Keratinocyte (primary cell): Measurements from ENCODE around the gene OSR1. TPM values are rescaled to one million over a fixed set of nuclear protein-coding genes. Genes with fewer than 3 reads are reported as not detected.

ENCODE experiments used
- DNase-seq: peaks from one replicate; pipeline ENCODE4 v3.0.0-alpha.2; 2011; ENCODE audit warnings: low read depth, missing footprints, low spot score
- FAIRE-seq: peaks from 2 replicates; lab custom pipeline; 2011; peaks lifted over from hg19 to GRCh38; lab: Jason Lieb, UNC
- H2AFZ ChIP-seq: 2 replicates; pipeline ENCODE4 v1.6.0; 2012; ENCODE audit warnings: low read length, control low read depth, inconsistent platforms; ENCODE audit not compliant: control insufficient read depth
- H3K27ac ChIP-seq: 2 replicates; pipeline ENCODE4 v1.5.1; 2011; ENCODE audit warnings: low read length; ENCODE audit not compliant: control insufficient read depth, insufficient read depth
- H3K27me3 ChIP-seq: 3 replicates; pipeline ENCODE4 v1.6.0; 2011; ENCODE audit warnings: low read length; ENCODE audit not compliant: control insufficient read depth, insufficient read depth; ENCODE audit errors: extremely low read depth
- H3K36me3 ChIP-seq, 2 experiments: 2 replicates in 1 of 2; 3 replicates in 1 of 2; pipeline ENCODE4 v1.5.1; 2011; ENCODE audit warnings: low read length in 2 of 2, mild to moderate bottlenecking in 1 of 2; ENCODE audit not compliant: control insufficient read depth in 2 of 2, insufficient read depth in 2 of 2; ENCODE audit errors: extremely low read depth in 1 of 2
- H3K4me1 ChIP-seq: 3 replicates; pipeline ENCODE4 v1.5.1; 2011; ENCODE audit warnings: low read length; ENCODE audit not compliant: control insufficient read depth, insufficient read depth; ENCODE audit errors: extremely low read depth
- H3K4me2 ChIP-seq: 3 replicates; pipeline ENCODE4 v1.6.0; 2011; ENCODE audit warnings: low read depth, low read length; ENCODE audit not compliant: control insufficient read depth, insufficient read depth; ENCODE audit errors: extremely low read depth
- H3K4me3 ChIP-seq, 3 experiments: fragments of 200-600 bp in 1 of 3; sonication (generic) in 1 of 3; 2 replicates in 2 of 3; 3 replicates in 1 of 3; pipeline ENCODE4 v1.5.1; 2011 to 2016; ENCODE audit warnings: low read length in 3 of 3, mild to moderate bottlenecking in 3 of 3, control low read depth in 2 of 3, inconsistent platforms in 1 of 3, low read depth in 1 of 3, mixed read lengths in 1 of 3, mixed run types in 1 of 3, moderate library complexity in 1 of 3; ENCODE audit not compliant: control insufficient read depth in 2 of 3, insufficient read depth in 2 of 3; ENCODE audit errors: extremely low read depth in 1 of 3
- H3K79me2 ChIP-seq: 2 replicates; pipeline ENCODE4 v1.6.0; 2012; ENCODE audit warnings: low read length; ENCODE audit not compliant: control insufficient read depth, insufficient read depth
- H3K9ac ChIP-seq: 3 replicates; pipeline ENCODE4 v1.6.0; 2011; ENCODE audit warnings: low read length; ENCODE audit not compliant: control insufficient read depth, insufficient read depth; ENCODE audit errors: extremely low read depth
- H3K9me1 ChIP-seq: 3 replicates; pipeline ENCODE4 v1.6.0; 2011; ENCODE audit warnings: low read length; ENCODE audit not compliant: control insufficient read depth, insufficient read depth; ENCODE audit errors: extremely low read depth
- H3K9me3 ChIP-seq: 2 replicates; pipeline ENCODE4 v1.5.1; 2012; ENCODE audit warnings: low read depth, low read length; ENCODE audit not compliant: control insufficient read depth
- H4K20me1 ChIP-seq: 3 replicates; pipeline ENCODE4 v1.6.0; 2011; ENCODE audit warnings: low read length; ENCODE audit not compliant: control insufficient read depth, insufficient read depth; ENCODE audit errors: extremely low read depth
- EZH2 ChIP-seq: IDR thresholded peaks from one replicate; pipeline ENCODE4 v1.6.1; 2012; ENCODE audit warnings: inconsistent platforms, mild to moderate bottlenecking, low read length, moderate library complexity
- dilution Hi-C: fragments of 300-500 bp; cut with MboI; formaldehyde crosslinking; loops from one replicate; pipeline ENCODE4 v1.7.0; 2020; ENCODE audit warnings: low sequenced_read_pairs; ENCODE audit not compliant: extremely low pct_ligation_motif_present
- polyA plus RNA-seq, 5 experiments: library from polyadenylated mRNA; depleted of rRNA in 3 of 5; stranded (reverse) in 3 of 5; stranded (forward) in 1 of 5; unstranded in 1 of 5; fragments of >200 nt; gene quantifications; 1 replicate in 1 of 5; 2 replicates in 3 of 5; 3 replicates in 1 of 5; pipeline versions ENCODE4 v1.2.1 to v1.2.3, GENCODE V29; 2011 to 2012; ENCODE audit warnings: missing spikeins in 2 of 5, low read depth in 1 of 5, low replicate concordance in 1 of 5
- TF ChIP-seq, protein P1 (sequence below), 3 experiments: IDR thresholded peaks in 1 of 3; conservative IDR thresholded peaks in 1 of 3; optimal IDR thresholded peaks in 1 of 3; 2 replicates in 2 of 3; 3 replicates in 1 of 3; pipeline versions ENCODE3 to v1.5.1; 2011; ENCODE audit warnings: low read length in 3 of 3, mild to moderate bottlenecking in 3 of 3, moderate library complexity in 2 of 3, control low read depth in 1 of 3, inconsistent platforms in 1 of 3; ENCODE audit not compliant: insufficient read depth in 2 of 3; ENCODE audit errors: extremely low read depth in 1 of 3

Gene OSR1
- polyA plus RNA-seq, 1 donor (not counting 4 experiments of a cell fraction or from before 2014, with no cell fraction given): 0.09 TPM

DNA sequence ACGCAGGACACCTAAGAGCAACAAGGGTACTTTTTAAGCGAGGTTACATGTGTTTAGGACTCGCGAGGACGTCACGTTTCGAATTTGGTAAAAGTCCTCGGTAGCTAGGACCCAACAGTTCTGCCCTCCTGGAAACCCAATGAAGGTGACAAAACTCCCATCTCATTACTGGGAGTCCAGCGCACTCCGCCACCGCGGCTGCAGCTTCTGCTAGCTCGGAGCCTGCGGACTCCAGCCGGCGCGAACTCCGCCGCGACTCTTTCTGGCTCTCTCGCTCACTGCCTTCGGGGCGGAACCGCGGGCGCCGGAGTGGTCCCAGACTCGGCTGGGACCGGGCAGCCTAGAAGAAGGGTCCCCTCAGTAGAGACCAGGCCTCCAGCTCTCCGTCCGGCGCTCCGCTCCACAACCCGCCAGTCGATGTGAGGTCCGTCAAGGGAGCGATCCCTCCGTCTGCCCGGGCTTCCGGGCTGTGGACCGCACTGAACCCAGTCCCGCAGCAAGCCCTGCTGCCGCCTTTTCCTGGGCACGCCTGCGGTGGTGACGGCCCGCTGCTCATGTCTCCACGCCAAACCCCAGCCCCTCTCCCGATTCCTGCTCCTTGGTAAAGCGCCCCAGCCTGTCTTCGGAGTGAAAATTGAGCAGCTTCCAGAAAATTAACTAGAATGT, 3.0 kb upstream of the OSR1 start:
- dilution Hi-C loops: loop anchor here (25.0 kb wide), 1 partner anchor 501 kb away; no protein-coding TSS in a partner anchor
- H3K4me2 ChIP-seq: peak overlapping the region; percentile 91
- FAIRE-seq (no peak), DNase-seq (no peak)
- no peaks in the 10 kb centered on the region for H3K79me2 ChIP-seq
- H3K9ac ChIP-seq: no peak overlapping the region
- H3K4me1 ChIP-seq: peaks cover 12% of the 10 kb centered on the region
- H3K27ac ChIP-seq: no peak overlapping the region
- peak overlapping the region; percentile 10 for H2AFZ ChIP-seq
- no peaks in the 10 kb centered on the region for H3K9me3 ChIP-seq
- H3K36me3 ChIP-seq: no peaks in the 10 kb centered on the region
- peak overlapping the region; percentile 26 to 94 (median 83) for H3K4me3 ChIP-seq
- no peaks in the 10 kb centered on the region for H4K20me1 ChIP-seq
- H3K9me1 ChIP-seq: no peaks in the 10 kb centered on the region
- H3K27me3 ChIP-seq: peaks cover 69% of the 10 kb centered on the region
- peak; percentile 59 for TF ChIP-seq EZH2
- TF ChIP-seq, protein P1, sequence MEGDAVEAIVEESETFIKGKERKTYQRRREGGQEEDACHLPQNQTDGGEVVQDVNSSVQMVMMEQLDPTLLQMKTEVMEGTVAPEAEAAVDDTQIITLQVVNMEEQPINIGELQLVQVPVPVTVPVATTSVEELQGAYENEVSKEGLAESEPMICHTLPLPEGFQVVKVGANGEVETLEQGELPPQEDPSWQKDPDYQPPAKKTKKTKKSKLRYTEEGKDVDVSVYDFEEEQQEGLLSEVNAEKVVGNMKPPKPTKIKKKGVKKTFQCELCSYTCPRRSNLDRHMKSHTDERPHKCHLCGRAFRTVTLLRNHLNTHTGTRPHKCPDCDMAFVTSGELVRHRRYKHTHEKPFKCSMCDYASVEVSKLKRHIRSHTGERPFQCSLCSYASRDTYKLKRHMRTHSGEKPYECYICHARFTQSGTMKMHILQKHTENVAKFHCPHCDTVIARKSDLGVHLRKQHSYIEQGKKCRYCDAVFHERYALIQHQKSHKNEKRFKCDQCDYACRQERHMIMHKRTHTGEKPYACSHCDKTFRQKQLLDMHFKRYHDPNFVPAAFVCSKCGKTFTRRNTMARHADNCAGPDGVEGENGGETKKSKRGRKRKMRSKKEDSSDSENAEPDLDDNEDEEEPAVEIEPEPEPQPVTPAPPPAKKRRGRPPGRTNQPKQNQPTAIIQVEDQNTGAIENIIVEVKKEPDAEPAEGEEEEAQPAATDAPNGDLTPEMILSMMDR (optimal IDR thresholded peaks at IDR 0.05 in 1 of 3, IDR thresholded peaks at IDR 0.05 in 1 of 3, conservative IDR thresholded peaks at IDR 0.05 in 1 of 3; ENCODE audit: extremely low read depth in 1 of 3, insufficient read depth in 2 of 3, low read length in 3 of 3): no peak

- DNase-seq: no peak
- Histone ChIP-seq H3K79me2 (no peaks in the 10 kb centered on the region), H3K9ac (no peak overlapping the region), H3K4me1 (peaks cover 12% of the 10 kb centered on the region), H3K4me2 (peak overlapping the region; percentile 91), H3K27me3 (peaks cover 74% of the 10 kb centered on the region), H3K27ac (no peak overlapping the region), H3K9me3 (no peaks in the 10 kb centered on the region), H3K9me1 (no peaks in the 10 kb centered on the region), H3K36me3 (no peaks in the 10 kb centered on the region), H4K20me1 (no peaks in the 10 kb centered on the region), H2AFZ (no peak overlapping the region), H3K4me3 (no peak overlapping the region)
- dilution Hi-C loops: loop anchor here (25.0 kb wide), 1 partner anchor 501 kb away; no protein-coding TSS in a partner anchor
- TF ChIP-seq EZH2: no peak
- TF ChIP-seq, protein P1 (optimal IDR thresholded peaks at IDR 0.05 in 1 of 3, IDR thresholded peaks at IDR 0.05 in 1 of 3, conservative IDR thresholded peaks at IDR 0.05 in 1 of 3; ENCODE audit: extremely low read depth in 1 of 3, insufficient read depth in 2 of 3, low read length in 3 of 3): no peak
- FAIRE-seq: no peak
Measured at GRCh38 chr2:19360966-19361321, 2.5 kb upstream of the OSR1 start.
